Neural progenitor cell (in vitro differentiated cells): ENCODE data around the gene HLA-DMB.

Source experiments
- EZH2 ChIP-seq: fragments of 200-600 bp; sonication (generic); IDR thresholded peaks from 2 replicates; pipeline ENCODE4 v1.6.1; 2017; ENCODE audit warnings: antibody characterized with exemption, mild to moderate bottlenecking, moderate library complexity
- TF ChIP-seq, protein P1 (sequence below): fragments of 200-600 bp; sonication (generic); IDR thresholded peaks from 2 replicates; pipeline ENCODE4 v1.5.1; 2017; ENCODE audit warnings: antibody characterized with exemption, mild to moderate bottlenecking

DNA sequence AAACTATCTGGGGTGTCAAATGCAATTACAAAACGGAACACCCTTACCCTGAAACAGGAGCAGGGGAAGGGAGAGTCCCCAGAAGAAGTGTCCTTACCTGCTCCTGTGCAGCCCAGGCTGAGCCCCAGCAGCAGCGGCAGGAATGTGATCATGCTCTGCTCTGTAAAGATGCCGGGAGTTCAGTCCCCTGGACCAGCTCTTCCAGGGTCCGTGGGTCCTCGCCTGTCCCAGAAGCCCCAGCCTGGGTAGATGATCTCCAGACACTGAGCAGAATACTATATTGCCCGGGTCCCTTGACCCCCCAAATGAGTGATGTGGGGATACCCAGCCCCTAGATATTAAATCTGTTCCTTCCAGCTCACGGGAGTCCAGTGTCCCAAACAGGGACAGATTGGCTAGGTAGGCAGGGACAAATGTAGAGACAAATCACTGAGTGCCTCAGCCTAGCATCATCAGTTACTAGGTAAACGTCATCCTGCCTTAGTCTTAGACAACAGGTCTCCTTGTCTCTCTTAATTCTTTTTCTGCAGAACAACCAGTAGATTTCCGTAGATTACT is at the start of gene HLA-DMB:
- TF ChIP-seq, protein P1, sequence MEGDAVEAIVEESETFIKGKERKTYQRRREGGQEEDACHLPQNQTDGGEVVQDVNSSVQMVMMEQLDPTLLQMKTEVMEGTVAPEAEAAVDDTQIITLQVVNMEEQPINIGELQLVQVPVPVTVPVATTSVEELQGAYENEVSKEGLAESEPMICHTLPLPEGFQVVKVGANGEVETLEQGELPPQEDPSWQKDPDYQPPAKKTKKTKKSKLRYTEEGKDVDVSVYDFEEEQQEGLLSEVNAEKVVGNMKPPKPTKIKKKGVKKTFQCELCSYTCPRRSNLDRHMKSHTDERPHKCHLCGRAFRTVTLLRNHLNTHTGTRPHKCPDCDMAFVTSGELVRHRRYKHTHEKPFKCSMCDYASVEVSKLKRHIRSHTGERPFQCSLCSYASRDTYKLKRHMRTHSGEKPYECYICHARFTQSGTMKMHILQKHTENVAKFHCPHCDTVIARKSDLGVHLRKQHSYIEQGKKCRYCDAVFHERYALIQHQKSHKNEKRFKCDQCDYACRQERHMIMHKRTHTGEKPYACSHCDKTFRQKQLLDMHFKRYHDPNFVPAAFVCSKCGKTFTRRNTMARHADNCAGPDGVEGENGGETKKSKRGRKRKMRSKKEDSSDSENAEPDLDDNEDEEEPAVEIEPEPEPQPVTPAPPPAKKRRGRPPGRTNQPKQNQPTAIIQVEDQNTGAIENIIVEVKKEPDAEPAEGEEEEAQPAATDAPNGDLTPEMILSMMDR: no peak
- no peak for TF ChIP-seq EZH2
